ENCODE measurements around the gene GDF2.

The GDF2 gene

GRCh38 chr10:47363781-47364180, 41.5 kb downstream of the GDF2 start:
- intact Hi-C loops (cut with DNase I; ENCODE audit: low total_unique reads) = no loop called here

GRCh38 chr10:47364366-47364765, 42.1 kb downstream of the GDF2 start:
- no peak for TF ChIP-seq CTCF (IDR thresholded peaks at IDR 0.05)
- intact Hi-C loops (cut with DNase I; ENCODE audit: low total_unique reads) = no loop called here

More at GRCh38 chr10:47363781-47364180, 41.5 kb downstream of the GDF2 start:
- Histone ChIP-seq H3K9me3 (no peaks in the 10 kb centered on the region), H3K4me1 (peaks cover 0 to 5% (median 0%) of the 10 kb centered on the region in 4 donors), H3K27me3 (no peaks in the 10 kb centered on the region), H3K4me3 (no peak overlapping the region), H3K27ac (no peak overlapping the region), H3K36me3 (no peaks in the 10 kb centered on the region)
- DNase-seq = peak; percentile 7 to 16
- TF ChIP-seq CTCF (IDR thresholded peaks at IDR 0.05) = no peak

GRCh38 chr10:47364911-47365310, 42.7 kb downstream of the GDF2 start:
- Histone ChIP-seq H3K27ac (no peak overlapping the region), H3K4me3 (no peak overlapping the region), H3K36me3 (no peaks in the 10 kb centered on the region), H3K9me3 (no peaks in the 10 kb centered on the region), H3K27me3 (no peaks in the 10 kb centered on the region), H3K4me1 (peaks cover 0 to 5% (median 0%) of the 10 kb centered on the region in 4 donors)
- intact Hi-C loops (cut with DNase I; ENCODE audit: low total_unique reads) = no loop called here
- no peak for TF ChIP-seq CTCF (IDR thresholded peaks at IDR 0.05)
- DNase-seq = peak in 1 of 2 donors; percentile 49

More at GRCh38 chr10:47364366-47364765, 42.1 kb downstream of the GDF2 start:
- Histone ChIP-seq H3K4me3 (no peak overlapping the region), H3K27ac (no peak overlapping the region), H3K36me3 (no peaks in the 10 kb centered on the region), H3K9me3 (no peaks in the 10 kb centered on the region), H3K27me3 (no peaks in the 10 kb centered on the region), H3K4me1 (peaks cover 0 to 5% (median 0%) of the 10 kb centered on the region in 4 donors)
- peak in 1 of 2 donors; percentile 6 for DNase-seq

- H3K27ac ChIP-seq = no peak overlapping the region
- H3K27me3 ChIP-seq = no peaks in the 10 kb centered on the region
- no peak overlapping the region for H3K4me3 ChIP-seq
- peaks cover 0 to 7% (median 1%) of the 10 kb centered on the region in 4 donors for H3K4me1 ChIP-seq
- DNase-seq = peak in 1 of 2 donors; percentile 53
- no peaks in the 10 kb centered on the region for H3K9me3 ChIP-seq
- no peaks in the 10 kb centered on the region for H3K36me3 ChIP-seq
- intact Hi-C loops (cut with DNase I; ENCODE audit: low total_unique reads) = no loop called here
- TF ChIP-seq CTCF (IDR thresholded peaks at IDR 0.05) = no peak
These were observed 43.4 kb downstream of the GDF2 start for GRCh38 chr10:47365431-47366180.

- TF ChIP-seq CTCF (IDR thresholded peaks at IDR 0.05) = no peak
- intact Hi-C loops (cut with DNase I; ENCODE audit: low total_unique reads) = no loop called here
- H3K27me3 ChIP-seq = no peaks in the 10 kb centered on the region
- H3K9me3 ChIP-seq = no peaks in the 10 kb centered on the region
- no peak overlapping the region for H3K27ac ChIP-seq
- DNase-seq = peak in 1 of 2 donors; percentile 38
- peaks cover 0 to 12% (median 5%) of the 10 kb centered on the region in 4 donors for H3K4me1 ChIP-seq
- H3K4me3 ChIP-seq = no peak overlapping the region
- H3K36me3 ChIP-seq = no peaks in the 10 kb centered on the region
These were observed 44.0 kb downstream of the GDF2 start for GRCh38 chr10:47366181-47366631.
